ENCODE results near the gene FMO5. TPM values are rescaled to one million over a fixed set of nuclear protein-coding genes. Genes with fewer than 3 reads are reported as not detected.
"Not testable (repeated sequence)": the region's sequence is repeated elsewhere in the genome, so short reads cannot be mapped to it uniquely, and the experiment has no call there.

The FMO5 gene
- total and polyA plus RNA-seq, 2 of the 13 experiments (the other 11 are each of a cell fraction or from before 2014, with no cell fraction given), result 48.2 to 149 TPM

DNA sequence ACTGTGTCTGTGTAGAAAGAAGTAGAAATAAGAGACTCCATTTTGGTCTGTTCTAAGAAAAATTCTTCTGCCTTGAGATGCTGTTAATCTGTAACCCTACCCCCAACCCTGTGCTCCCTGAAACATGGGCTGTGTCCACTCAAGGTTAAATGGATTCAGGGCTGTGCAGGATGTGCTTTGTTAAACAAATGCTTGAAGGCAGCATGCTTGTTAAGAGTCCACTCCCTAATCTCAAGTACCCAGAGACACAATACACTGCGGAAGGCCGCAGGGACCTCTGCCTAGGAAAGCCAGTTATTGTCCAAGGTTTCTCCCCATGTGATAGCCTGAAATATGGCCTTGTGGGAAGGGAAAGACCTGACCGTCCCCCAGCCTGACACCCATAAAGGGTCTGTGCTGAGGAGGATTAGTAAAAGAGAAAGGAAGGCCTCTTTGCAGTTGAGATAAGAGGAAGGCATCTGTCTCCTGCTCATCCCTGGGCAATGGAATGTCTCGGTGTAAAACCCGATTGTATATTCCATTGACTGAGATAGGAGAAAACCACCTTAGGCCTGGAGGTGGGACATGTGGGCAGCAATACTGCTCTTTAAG, 15.1 kb upstream of the FMO5 start (continued):
- TF ChIP-seq POLR2G (IDR thresholded peaks at IDR 0.05; ENCODE audit: low read depth, low read length) (peak; percentile 36; the same call in 1 of the 2 replicates), HMG20A (CRISPR knock-in tag; IDR thresholded peaks at IDR 0.05; ENCODE audit: borderline replicate concordance) (peak; percentile 50; the same call in 1 of the 2 replicates), HNF1B (CRISPR knock-in tag; IDR thresholded peaks at IDR 0.05) (peak; percentile 77), GFI1 (CRISPR knock-in tag; IDR thresholded peaks at IDR 0.05; ENCODE audit: borderline replicate concordance) (0 out of 2 replicates have a peak, but pooled peaks have one; percentile 53), ZNF501 (CRISPR knock-in tag; IDR thresholded peaks at IDR 0.05) (peak; percentile 59; the same call in 1 of the 2 replicates), HNF4A (CRISPR knock-in tag; IDR thresholded peaks at IDR 0.05) (peak; percentile 47; the same call in 1 of the 2 replicates), POLR2AphosphoS5 (IDR thresholded peaks at IDR 0.05; ENCODE audit: low read depth, low read length) (peak; percentile 13; the same call in 1 of the 2 replicates), NR2F6 (IDR thresholded peaks at IDR 0.05) (peak; percentile 12; the same call in 1 of the 2 replicates), NR2F6 (CRISPR knock-in tag; IDR thresholded peaks at IDR 0.05) (peak; percentile 50; the same call in 1 of the 2 replicates), FOXA3 (CRISPR knock-in tag; IDR thresholded peaks at IDR 0.05) (peak; percentile 73), ERF (CRISPR knock-in tag; IDR thresholded peaks at IDR 0.05) (0 out of 2 replicates have a peak, but pooled peaks have one; percentile 24), ZNF205 (CRISPR knock-in tag; IDR thresholded peaks at IDR 0.05) (peak; percentile 42; the same call in 1 of the 2 replicates), LCORL (CRISPR knock-in tag; IDR thresholded peaks at IDR 0.05) (0 out of 2 replicates have a peak, but pooled peaks have one; percentile 25), SOX5 (CRISPR knock-in tag; IDR thresholded peaks at IDR 0.05; ENCODE audit: borderline replicate concordance) (peak; percentile 80; the same call in 1 of the 2 replicates), SALL1 (CRISPR knock-in tag; IDR thresholded peaks at IDR 0.05) (peak; percentile 59), SP5 (CRISPR knock-in tag; IDR thresholded peaks at IDR 0.05; ENCODE audit: borderline replicate concordance, low read depth) (peak; percentile 39; the same call in 1 of the 2 replicates), MEF2D (CRISPR knock-in tag; IDR thresholded peaks at IDR 0.05) (peak; percentile 52; the same call in 1 of the 2 replicates), MED8 (CRISPR knock-in tag; IDR thresholded peaks at IDR 0.05; ENCODE audit: insufficient replicate concordance) (peak; percentile 49), GATA4 (IDR thresholded peaks at IDR 0.05; ENCODE audit: borderline replicate concordance, low read depth) (peak; percentile 36; the same call in 1 of the 2 replicates), PPARG (CRISPR knock-in tag; conservative IDR thresholded peaks at IDR 0.05) (0 out of 2 replicates have a peak, but pooled peaks have one; percentile 37), ZNF574 (CRISPR knock-in tag; IDR thresholded peaks at IDR 0.05) (peak; percentile 61; the same call in 1 of the 2 replicates)
- TF ChIP-seq, protein P1, sequence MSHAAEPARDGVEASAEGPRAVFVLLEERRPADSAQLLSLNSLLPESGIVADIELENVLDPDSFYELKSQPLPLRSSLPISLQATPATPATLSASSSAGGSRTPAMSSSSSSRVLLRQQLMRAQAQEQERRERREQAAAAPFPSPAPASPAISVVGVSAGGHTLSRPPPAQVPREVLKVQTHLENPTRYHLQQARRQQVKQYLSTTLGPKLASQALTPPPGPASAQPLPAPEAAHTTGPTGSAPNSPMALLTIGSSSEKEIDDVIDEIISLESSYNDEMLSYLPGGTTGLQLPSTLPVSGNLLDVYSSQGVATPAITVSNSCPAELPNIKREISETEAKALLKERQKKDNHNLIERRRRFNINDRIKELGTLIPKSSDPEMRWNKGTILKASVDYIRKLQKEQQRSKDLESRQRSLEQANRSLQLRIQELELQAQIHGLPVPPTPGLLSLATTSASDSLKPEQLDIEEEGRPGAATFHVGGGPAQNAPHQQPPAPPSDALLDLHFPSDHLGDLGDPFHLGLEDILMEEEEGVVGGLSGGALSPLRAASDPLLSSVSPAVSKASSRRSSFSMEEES (CRISPR knock-in tag; IDR thresholded peaks at IDR 0.05), result peak; percentile 38; the same call in 1 of the 2 replicates
- not testable (repeated sequence) for TF ChIP-seq LCORL (IDR thresholded peaks at IDR 0.05)
- TF ChIP-seq, protein P2, sequence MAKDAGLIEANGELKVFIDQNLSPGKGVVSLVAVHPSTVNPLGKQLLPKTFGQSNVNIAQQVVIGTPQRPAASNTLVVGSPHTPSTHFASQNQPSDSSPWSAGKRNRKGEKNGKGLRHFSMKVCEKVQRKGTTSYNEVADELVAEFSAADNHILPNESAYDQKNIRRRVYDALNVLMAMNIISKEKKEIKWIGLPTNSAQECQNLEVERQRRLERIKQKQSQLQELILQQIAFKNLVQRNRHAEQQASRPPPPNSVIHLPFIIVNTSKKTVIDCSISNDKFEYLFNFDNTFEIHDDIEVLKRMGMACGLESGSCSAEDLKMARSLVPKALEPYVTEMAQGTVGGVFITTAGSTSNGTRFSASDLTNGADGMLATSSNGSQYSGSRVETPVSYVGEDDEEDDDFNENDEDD (CRISPR knock-in tag; IDR thresholded peaks at IDR 0.05; ENCODE audit: borderline replicate concordance), result 0 out of 2 replicates have a peak, but pooled peaks have one; percentile 41

All from HepG2 (cell line).